ENCODE data around the gene GALR3.

- no peak for TF ChIP-seq CTCF (conservative IDR thresholded peaks at IDR 0.05; ENCODE audit: low read length)
- TF ChIP-seq EZH2phosphoT487 (IDR thresholded peaks at IDR 0.05; ENCODE audit: borderline replicate concordance), result no peak
Measured at GRCh38 chr22:37808294-37808657, 14.9 kb upstream of the GALR3 start.
